Colon (tissue), 2 donors: ENCODE data around the gene SIGMAR1.

Experiments used
- FAIRE-seq: peaks from 2 replicates; lab custom pipeline; 2012; peaks lifted over from hg19 to GRCh38; lab: Jason Lieb, UNC
- donor health status: control.
- donor health status: control.

The SIGMAR1 gene

DNA sequence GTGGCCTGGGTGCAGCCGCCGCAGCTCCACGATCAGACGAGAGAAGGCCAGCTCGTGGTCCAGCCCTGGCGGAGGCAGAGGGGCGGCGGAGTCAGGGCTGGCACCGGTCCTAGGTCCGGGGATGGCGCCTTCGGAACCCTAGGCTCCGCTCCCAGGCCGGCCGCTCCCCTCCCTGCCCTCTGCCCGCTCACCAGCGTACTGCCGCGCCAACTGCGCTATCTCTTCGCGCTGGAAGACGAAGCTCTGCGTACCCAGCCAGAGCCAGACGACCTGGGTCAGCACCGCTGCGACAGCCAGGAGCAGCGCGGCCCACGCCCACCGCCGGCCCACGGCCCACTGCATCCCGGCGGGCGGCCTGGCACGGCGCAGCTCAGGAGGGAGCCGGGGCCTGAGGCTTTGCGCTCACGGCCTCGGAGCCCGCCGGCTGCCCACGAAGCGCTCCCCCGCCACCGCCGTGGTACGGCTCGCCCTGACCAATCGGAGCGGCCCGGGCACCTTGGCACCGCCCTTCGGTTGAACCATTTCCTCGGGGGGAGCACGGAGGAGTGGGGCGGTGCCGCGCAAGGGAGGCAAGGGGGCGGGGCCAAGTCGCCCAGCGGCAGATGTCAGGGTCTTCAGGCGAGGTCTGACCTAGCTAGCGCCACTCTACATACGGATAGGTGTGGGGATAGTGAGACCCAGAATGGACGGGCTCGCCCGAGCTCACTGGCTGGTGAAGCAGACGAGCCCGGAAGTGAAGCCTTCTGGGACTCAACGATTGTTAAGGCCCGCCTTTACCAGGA, at the start of gene SIGMAR1:
Gene SIGMAR1 (minus strand): TSS at position 432 of the 782 bp plus-strand sequence. CDS start 90 bp downstream, at position 342.
- no peak for FAIRE-seq

DNA sequence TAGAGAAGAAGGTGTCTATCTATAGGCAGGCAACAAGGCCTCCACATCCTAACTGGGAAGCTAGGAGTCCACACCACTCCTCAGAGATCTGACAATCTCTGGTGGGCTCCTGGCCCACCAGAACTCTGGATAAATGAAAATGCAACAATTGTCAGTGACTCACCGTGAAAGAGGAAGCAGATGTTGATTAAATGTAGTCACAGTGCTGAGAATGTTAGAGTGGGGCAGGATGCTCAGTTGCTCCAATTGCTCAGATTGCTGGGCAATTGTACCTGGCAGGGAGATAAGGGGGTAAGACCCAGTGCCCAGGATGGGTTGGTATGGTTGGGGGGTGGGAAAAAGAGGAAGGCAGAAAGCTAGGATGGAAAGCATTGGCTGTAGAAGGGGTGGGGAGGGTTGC, 49.1 kb upstream of the SIGMAR1 start:
- FAIRE-seq: no peak

- no peak for FAIRE-seq
Observed at GRCh38 chr9:34686231-34686630, 48.6 kb upstream of the SIGMAR1 start.

DNA sequence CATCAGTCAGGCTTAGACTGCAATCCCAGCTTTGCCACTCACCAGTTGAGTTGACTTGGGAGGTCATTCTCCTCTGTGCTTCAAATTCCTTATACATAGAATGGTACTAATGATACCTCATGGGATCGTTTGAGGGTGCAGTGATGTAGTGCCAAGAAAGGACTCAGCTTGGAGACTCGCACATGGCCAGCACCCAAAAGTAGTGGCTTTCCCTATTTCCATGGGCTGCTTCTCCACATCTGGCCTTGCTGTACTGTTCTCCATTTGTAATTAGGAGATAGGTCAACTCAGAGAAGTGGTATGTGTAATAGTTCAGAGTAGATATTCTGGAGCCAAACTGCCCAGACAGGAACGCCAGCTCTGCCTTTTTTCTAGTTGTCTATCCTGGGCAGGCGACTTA, 48.0 kb upstream of the SIGMAR1 start:
- no peak for FAIRE-seq

- no peak for FAIRE-seq
Observed at GRCh38 chr9:34684816-34685215, 47.2 kb upstream of the SIGMAR1 start.

DNA sequence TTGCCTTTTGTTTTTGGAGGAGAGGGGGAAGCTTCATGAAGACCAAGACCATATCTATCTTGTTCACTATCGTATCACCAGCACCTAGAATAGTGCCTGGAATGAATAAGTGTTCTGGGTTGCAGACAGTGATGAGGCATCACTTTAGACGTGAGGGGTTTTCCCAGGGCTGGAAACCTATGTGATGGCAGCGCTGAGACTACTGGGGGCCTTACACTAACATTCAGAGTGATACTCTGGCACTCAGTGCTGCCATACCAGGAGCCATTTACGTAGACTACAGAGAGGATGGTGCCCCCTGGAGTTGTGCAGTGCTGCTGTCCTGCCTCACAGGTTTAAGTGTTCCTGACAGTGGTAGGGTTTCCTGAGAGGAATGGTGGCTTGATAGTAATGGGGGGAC, 46.6 kb upstream of the SIGMAR1 start:
- FAIRE-seq: no peak

- FAIRE-seq: no peak
Observed at GRCh38 chr9:34675869-34676268, 38.3 kb upstream of the SIGMAR1 start.

DNA sequence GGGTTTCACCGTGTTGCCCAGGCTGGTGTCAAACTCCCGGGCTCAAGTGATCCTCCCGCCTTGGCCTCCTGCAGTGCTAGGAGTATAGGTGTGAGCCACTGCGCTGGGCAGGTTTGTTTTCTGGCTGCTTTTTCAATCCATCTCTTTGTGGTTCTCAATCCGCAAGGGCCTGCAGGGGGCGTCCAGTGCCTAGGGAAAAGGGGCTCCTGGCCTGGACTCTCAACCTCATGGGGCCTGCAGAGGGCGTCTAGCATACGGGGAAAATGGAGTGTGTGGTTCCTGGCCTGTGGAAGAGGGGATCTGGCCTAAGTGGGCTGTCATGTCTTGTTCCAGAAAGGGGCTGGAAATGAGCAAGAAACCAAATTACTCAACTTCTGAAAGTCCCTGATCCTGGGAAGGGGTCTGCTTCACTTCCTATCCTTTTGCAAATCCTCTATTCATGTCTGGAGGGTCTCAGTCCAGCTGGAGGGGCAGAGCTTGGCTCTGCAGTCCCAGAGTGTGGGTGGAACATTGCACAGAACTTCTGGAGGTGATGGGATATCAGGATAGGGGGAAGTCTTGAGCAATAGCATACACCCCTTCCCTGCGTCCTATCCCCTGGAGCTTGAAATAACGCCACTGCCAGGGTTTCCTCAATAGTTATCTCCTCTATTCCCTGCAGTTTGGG, 37.6 kb upstream of the SIGMAR1 start:
- FAIRE-seq: no peak

DNA sequence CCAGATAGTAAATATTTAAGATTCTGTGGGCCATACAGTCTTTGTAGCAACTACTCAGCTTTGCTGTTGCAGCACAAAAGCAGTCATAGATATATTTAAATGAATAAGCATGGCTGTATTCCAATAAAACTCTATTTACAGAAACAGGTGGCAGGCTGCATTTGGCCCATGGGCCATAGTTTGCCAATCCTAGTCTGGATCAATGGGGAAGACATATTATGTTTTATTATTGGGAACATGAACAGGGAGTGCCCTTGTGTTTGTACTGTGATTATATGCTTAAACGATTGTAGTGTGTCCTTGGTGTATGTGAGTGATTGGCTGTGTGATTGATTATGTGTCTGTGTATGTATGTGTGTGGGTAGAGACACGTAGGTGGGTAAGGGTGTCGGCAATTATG, 36.9 kb upstream of the SIGMAR1 start:
- no peak for FAIRE-seq

DNA sequence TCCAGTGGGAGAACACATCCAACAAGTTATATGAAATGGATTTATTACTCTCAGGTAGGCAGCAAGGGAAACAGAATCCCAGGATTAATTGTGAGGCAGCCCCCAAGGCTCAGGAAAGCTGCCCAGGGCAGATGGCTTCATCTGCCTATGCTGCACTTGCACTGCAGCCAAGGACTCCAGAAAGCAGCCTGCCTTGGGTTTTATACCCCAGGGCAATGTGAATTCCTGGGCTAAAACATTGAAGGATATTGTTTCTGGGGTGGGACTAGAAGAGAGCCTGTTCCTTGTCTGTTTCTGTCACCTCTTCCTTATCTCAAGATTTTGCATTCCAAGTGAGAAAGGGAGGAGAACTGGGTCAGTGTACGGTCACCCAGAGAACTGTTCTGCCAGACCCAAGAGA, 33.7 kb upstream of the SIGMAR1 start:
- no peak for FAIRE-seq

DNA sequence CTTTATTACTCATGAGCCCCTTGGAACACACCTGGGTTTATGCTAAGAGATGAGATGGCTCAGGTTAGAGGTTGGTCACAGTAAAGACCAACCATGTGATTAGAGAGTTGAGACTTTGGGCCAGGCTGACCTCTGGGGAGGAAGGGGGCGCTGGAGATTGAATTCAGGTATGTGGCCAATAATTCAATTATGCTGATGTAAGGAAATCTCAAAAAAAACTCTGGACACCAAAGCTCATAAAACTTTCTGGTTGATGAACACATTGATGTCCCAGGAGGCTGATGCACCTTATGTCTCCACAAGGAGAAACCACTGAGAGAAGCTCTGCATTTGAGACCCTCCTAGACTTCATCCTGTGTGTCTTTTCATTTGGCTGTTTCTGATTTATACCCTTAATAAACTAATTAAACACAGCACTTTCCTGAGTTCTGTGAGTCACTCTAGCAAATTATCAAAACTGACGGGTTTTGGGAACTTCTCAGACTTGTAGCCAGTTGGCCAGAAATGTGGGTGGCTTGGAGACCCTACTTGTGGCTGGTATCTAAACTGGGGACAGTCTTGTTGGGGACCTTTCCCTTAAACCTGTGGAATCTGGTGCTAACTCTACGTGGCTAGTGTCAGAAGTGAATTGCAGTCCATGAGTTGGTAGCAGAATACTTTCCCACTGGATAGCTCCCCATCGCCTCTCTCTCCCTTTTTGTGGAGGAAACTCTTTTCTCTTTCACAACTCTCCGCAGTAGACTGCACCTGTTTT, 32.4 kb upstream of the SIGMAR1 start:
- FAIRE-seq: no peak

- FAIRE-seq: no peak
Observed at GRCh38 chr9:34665381-34666250, 28.0 kb upstream of the SIGMAR1 start.

DNA sequence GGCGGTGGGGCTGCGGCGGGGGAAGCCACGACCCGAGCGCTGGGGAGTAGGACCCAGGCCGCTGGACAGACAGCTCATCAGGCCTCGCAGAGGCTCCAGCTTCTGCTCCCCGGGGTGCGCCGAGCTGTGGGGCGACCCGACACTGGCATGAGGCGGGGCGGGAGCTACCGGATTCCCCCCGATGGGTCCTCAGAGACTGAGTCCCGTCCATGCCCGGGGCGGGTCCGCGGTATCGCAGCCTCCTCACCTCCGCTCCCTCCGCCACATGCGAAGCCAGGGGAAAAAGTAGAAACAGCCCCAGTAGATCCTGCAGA, 27.4 kb upstream of the SIGMAR1 start:
- no peak for FAIRE-seq

- no peak for FAIRE-seq
Observed at GRCh38 chr9:34664281-34665066, 26.9 kb upstream of the SIGMAR1 start.

DNA sequence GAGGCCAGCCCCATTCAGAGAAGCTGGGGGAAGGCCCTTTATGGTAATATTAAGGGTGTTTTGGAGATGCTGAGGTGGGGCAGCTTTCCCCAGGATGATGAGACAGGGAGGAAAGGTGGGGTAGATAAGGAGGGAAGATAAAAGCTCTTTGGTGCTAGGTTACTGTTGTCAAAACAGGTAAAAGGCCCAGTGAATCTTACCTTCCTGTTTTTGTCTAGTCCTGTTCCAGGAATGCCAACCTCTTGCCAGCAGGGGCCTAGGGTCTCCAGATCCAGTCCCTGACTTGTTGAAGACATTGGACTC, 25.7 kb upstream of the SIGMAR1 start:
- no peak for FAIRE-seq

GRCh38 chr9:34662526-34663302, 25.1 kb upstream of the SIGMAR1 start, which contains the start of gene CCL27:
TSS of gene CCL27 (minus strand) at chr9:34662657. CDS start at chr9:34662633, 24 bp downstream.
- no peak for FAIRE-seq

GRCh38 chr9:34659592-34660253, 22.1 kb upstream of the SIGMAR1 start:
- no peak for FAIRE-seq

DNA sequence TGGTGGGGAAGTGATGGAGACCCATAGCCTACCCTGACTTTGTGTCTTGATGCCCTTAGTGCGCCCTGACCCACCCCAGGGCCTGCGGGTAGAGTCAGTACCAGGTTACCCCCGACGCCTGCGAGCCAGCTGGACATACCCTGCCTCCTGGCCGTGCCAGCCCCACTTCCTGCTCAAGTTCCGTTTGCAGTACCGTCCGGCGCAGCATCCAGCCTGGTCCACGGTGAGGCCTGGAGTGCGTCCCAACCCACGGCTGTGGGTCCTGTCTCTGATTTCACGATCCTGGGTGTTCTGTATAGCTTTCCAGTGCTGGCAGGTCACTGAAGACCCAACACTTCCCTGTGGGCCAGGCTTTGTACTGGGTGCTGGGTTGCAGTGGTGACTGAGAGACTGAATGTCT, 20.9 kb upstream of the SIGMAR1 start:
- no peak for FAIRE-seq

DNA sequence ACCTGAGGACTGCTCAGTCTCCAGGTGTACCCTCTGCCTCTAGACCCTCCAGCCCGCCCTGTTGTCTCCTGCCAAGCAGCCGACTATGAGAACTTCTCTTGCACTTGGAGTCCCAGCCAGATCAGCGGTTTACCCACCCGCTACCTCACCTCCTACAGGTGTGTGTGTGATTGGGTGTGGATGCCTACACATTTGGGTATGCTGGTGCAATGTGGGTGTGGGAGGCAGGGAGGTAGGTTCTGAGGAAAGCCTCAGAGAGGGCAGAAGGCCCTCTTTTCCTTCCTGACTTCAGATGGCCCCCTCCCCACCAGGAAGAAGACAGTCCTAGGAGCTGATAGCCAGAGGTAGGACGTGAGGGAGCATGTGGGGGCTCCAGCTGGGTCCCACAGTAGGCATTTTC, 19.4 kb upstream of the SIGMAR1 start:
- no peak for FAIRE-seq

GRCh38 chr9:34655394-34655793, 17.8 kb upstream of the SIGMAR1 start:
- no peak for FAIRE-seq
